Liver (tissue), 9 donors: Measurements from ENCODE around the gene LSAMP. TPM values are rescaled to one million over a fixed set of nuclear protein-coding genes. Genes with fewer than 3 reads are reported as not detected.

Experiments used
- DNase-seq: peaks from one replicate; pipeline ENCODE4 v3.0.0-alpha.2; 2017; ENCODE audit warnings: low spot score
- H3K27ac ChIP-seq, 2 donors: one replicate each; pipeline ENCODE4 v1.7.0; 2013; ENCODE audit warnings: inconsistent platforms in 2 of 2, low read length in 2 of 2, control low read depth in 1 of 2, low read depth in 1 of 2, mild to moderate bottlenecking in 1 of 2
- H3K27me3 ChIP-seq, 4 donors: one replicate each; pipeline versions ENCODE4 v1.6.1 to v1.7.0; 2013; ENCODE audit warnings: low read length in 3 of 4, inconsistent platforms in 1 of 4, mild to moderate bottlenecking in 1 of 4, moderate library complexity in 1 of 4; ENCODE audit not compliant: control insufficient read depth in 4 of 4, insufficient read depth in 4 of 4
- H3K36me3 ChIP-seq, 4 donors: one replicate each; pipeline versions ENCODE4 v1.6.1 to v1.7.0; 2013; ENCODE audit warnings: low read length in 3 of 4, mild to moderate bottlenecking in 3 of 4, low read depth in 1 of 4, moderate library complexity in 1 of 4; ENCODE audit not compliant: control insufficient read depth in 4 of 4, insufficient read depth in 3 of 4
- H3K4me1 ChIP-seq, 4 donors: one replicate each; pipeline versions ENCODE4 v1.6.1 to v1.7.0; 2013; ENCODE audit warnings: low read length in 3 of 4, mild to moderate bottlenecking in 3 of 4, moderate library complexity in 1 of 4; ENCODE audit not compliant: control insufficient read depth in 4 of 4, insufficient read depth in 4 of 4
- H3K4me3 ChIP-seq, 3 donors: one replicate each; pipeline versions ENCODE4 v1.6.1 to v1.7.0; 2013; ENCODE audit warnings: low read length in 3 of 3, control low read depth in 1 of 3, low read depth in 1 of 3, mild to moderate bottlenecking in 1 of 3
- H3K9ac ChIP-seq, 2 donors: one replicate each; pipeline ENCODE4 v1.7.0; 2013; ENCODE audit warnings: low read length in 2 of 2, mild to moderate bottlenecking in 2 of 2, moderate library complexity in 2 of 2, control low read depth in 1 of 2, low read depth in 1 of 2
- H3K9me3 ChIP-seq, 4 donors: one replicate each; pipeline versions ENCODE4 v1.6.1 to v1.7.0; 2013; ENCODE audit warnings: low read length in 3 of 4; ENCODE audit not compliant: control insufficient read depth in 4 of 4
- ATF3 ChIP-seq: IDR thresholded peaks from 2 replicates; pipeline ENCODE4 v1.6.1; 2016; ENCODE audit warnings: antibody characterized with exemption
- CTCF ChIP-seq: fragments of 150-350 bp; IDR thresholded peaks from 2 replicates; pipeline ENCODE4 v1.5.1; 2017; ENCODE audit warnings: improper control_type of control experiment, low read depth, low read length; ENCODE audit not compliant: missing input control
- FOXA1 ChIP-seq: IDR thresholded peaks from 2 replicates; pipeline ENCODE4 v1.6.1; 2016; ENCODE audit warnings: antibody characterized with exemption
- FOXA2 ChIP-seq: IDR thresholded peaks from 2 replicates; pipeline ENCODE4 v1.6.1; 2016; ENCODE audit warnings: antibody characterized with exemption
- GABPA ChIP-seq, 2 donors: IDR thresholded peaks in 1 of 2; conservative IDR thresholded peaks in 1 of 2; 2 replicates each; pipeline ENCODE4 v1.6.1; 2016; ENCODE audit warnings: antibody characterized with exemption in 2 of 2, mild to moderate bottlenecking in 1 of 2, moderate library complexity in 1 of 2
- HNF4A ChIP-seq, 2 donors: conservative IDR thresholded peaks; 2 replicates each; pipeline ENCODE4 v1.6.1; 2016; ENCODE audit warnings: antibody characterized with exemption in 2 of 2, mild to moderate bottlenecking in 2 of 2
- HNF4G ChIP-seq: IDR thresholded peaks from 2 replicates; pipeline ENCODE4 v1.6.1; 2016; ENCODE audit warnings: antibody characterized with exemption
- JUND ChIP-seq, 2 donors: IDR thresholded peaks; 2 replicates each; pipeline ENCODE4 v1.6.1; 2016; ENCODE audit warnings: antibody characterized with exemption in 2 of 2
- REST ChIP-seq: IDR thresholded peaks from 2 replicates; pipeline ENCODE4 v1.6.1; 2016; ENCODE audit warnings: antibody characterized with exemption, mild to moderate bottlenecking
- RXRA ChIP-seq, 2 donors: IDR thresholded peaks; 2 replicates each; pipeline ENCODE4 v1.6.1; 2017 to 2018; ENCODE audit warnings: antibody characterized with exemption in 2 of 2, mild to moderate bottlenecking in 1 of 2
- SP1 ChIP-seq: IDR thresholded peaks from 2 replicates; pipeline ENCODE4 v1.6.1; 2018; ENCODE audit warnings: antibody characterized with exemption, mild to moderate bottlenecking
- TAF1 ChIP-seq: conservative IDR thresholded peaks from 2 replicates; pipeline ENCODE4 v1.6.1; 2016; ENCODE audit warnings: antibody characterized with exemption, mild to moderate bottlenecking
- ZBTB33 ChIP-seq: IDR thresholded peaks from 2 replicates; pipeline ENCODE4 v1.6.1; 2016; ENCODE audit warnings: antibody characterized with exemption
- WGBS: extraction: QIAGEN DNeasy Blood & Tissue Kit; methylation state at CpG from one replicate; pipeline ENCODE4 v1.1.7; 2013; 5-methylcytosine and 5-hydroxymethylcytosine counted together
- polyA plus RNA-seq, 2 donors: library from polyadenylated mRNA; stranded (reverse) in 1 of 2; unstranded in 1 of 2; fragments of 200-250 nt in 1 of 2; fragments of >200 nt in 1 of 2; fragmentation: Nextera tagmentation in 1 of 2; extraction: Ambion mirVana in 1 of 2; gene quantifications; one replicate each; pipeline versions ENCODE4 v1.2.1 to v1.2.3, GENCODE V29; 2013 to 2015
- total RNA-seq, 2 donors: library from RNA; depleted of rRNA; stranded (reverse); fragments of >200 nt; gene quantifications; one replicate each; pipeline ENCODE4 v1.2.3, GENCODE V29; 2014
- donor health status: healthy.
- donor health status: healthy.
- donor health status: healthy.
- donor health status: healthy.
- donor health status: healthy.

Gene LSAMP
- total and polyA plus RNA-seq, 4 donors, result 0.01 to 0.17 (median 0.06) TPM

GRCh38 chr3:116028157-116028556 is 417.1 kb downstream of the LSAMP start:
- Histone ChIP-seq H3K27ac (no peak overlapping the region), H3K9ac (no peak overlapping the region), H3K4me3 (no peak overlapping the region), H3K9me3 (no peaks in the 10 kb centered on the region), H3K27me3 (no peaks in the 10 kb centered on the region), H3K36me3 (no peaks in the 10 kb centered on the region), H3K4me1 (no peaks in the 10 kb centered on the region)
- WGBS, result 84% methylated on average over 1 of the region's 1 CpG
- TF ChIP-seq REST (no peak), HNF4G (no peak), GABPA (IDR thresholded peaks at IDR 0.05 in 1 of 2, conservative IDR thresholded peaks at IDR 0.05 in 1 of 2) (no peak), ATF3 (no peak), FOXA1 (no peak), ZBTB33 (no peak), JUND (IDR thresholded peaks at IDR 0.05) (no peak)
- no peak for DNase-seq

GRCh38 chr3:116020989-116021388 is 424.3 kb downstream of the LSAMP start:
- Histone ChIP-seq H3K27me3 (peaks cover 0 to 2% (median 0%) of the 10 kb centered on the region in 4 donors), H3K4me1 (no peaks in the 10 kb centered on the region), H3K9me3 (no peaks in the 10 kb centered on the region), H3K27ac (no peak overlapping the region), H3K9ac (no peak overlapping the region), H3K36me3 (no peaks in the 10 kb centered on the region), H3K4me3 (no peak overlapping the region)
- DNase-seq, result no peak
- WGBS, result 50% methylated on average over 1 of the region's 1 CpG
- no peak for TF ChIP-seq HNF4A (conservative IDR thresholded peaks at IDR 0.05)
- TF ChIP-seq GABPA (IDR thresholded peaks at IDR 0.05 in 1 of 2, conservative IDR thresholded peaks at IDR 0.05 in 1 of 2), result no peak
- no peak for TF ChIP-seq ZBTB33
- TF ChIP-seq TAF1, result no peak
- no peak for TF ChIP-seq REST
- no peak for TF ChIP-seq RXRA (IDR thresholded peaks at IDR 0.05)
- no peak for TF ChIP-seq FOXA2
- no peak for TF ChIP-seq SP1
- TF ChIP-seq CTCF, result no peak
- TF ChIP-seq JUND (IDR thresholded peaks at IDR 0.05), result no peak
